ENCODE measurements around the gene NOL4L. TPM values are rescaled to one million over a fixed set of nuclear protein-coding genes. Genes with fewer than 3 reads are reported as not detected.

NOL4L gene
- total RNA-seq, 2 experiments from 2014 or later: 26.1 to 27.4 TPM

DNA sequence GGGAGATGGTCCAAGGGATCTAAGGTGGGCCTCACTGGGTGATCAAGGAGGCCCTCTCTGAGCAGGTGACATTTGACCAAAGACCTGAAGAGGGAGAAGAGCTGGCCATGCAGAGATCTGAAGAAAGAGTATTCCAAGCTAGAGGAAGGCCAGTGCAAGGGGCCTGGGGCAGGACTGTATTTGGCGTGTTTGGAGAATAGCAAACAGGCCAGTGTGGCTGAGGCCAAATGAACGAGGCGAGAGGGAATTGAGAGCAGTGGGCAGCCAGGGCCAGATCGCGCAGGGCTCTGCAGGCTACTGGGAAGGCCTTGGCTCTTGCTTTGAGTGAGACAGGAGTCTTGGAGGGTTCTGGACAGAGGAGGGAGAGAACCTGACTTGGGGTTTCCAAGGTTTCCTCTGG lies 9.3 kb downstream of the NOL4L start:
- H3K27me3 Mint-ChIP-seq: no peaks in the 10 kb centered on the region
- H3K36me3 Mint-ChIP-seq (ENCODE audit: low read depth): no peaks in the 10 kb centered on the region
- CTCF ChIA-PET: interaction anchor here (2.5 kb wide), 1 partner anchor 36 kb away, joined by 6 read pairs; no protein-coding TSS in a partner anchor
- no peak overlapping the region for H3K27ac Mint-ChIP-seq
- no peak for DNase-seq
- no peaks in the 10 kb centered on the region for H3K9me3 Mint-ChIP-seq
- POLR2A ChIA-PET: no interaction called here
- no peak overlapping the region for H3K4me3 Mint-ChIP-seq
- peaks cover 14% of the 10 kb centered on the region for H3K4me1 Mint-ChIP-seq

DNA sequence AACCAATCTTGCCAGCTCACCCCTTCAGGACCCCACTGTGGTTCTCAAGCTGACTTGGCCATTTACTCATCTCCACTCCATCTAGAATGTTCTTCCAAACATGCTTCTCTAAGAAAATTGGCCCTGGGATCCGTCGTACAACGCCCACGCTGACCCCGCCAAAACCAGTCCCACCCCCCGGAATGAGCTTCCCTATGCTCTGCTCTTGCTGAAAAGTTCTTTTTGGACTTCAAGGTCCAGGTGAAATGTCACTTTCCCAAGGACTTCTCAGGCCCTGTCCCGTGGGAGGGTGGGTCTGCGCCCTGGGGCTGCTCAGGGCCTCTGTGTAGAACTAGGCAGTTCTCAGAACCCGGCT lies 9.9 kb downstream of the NOL4L start:
- H3K27ac Mint-ChIP-seq: no peak overlapping the region
- no peaks in the 10 kb centered on the region for H3K27me3 Mint-ChIP-seq
- CTCF ChIA-PET: interaction anchor here (2.5 kb wide), 1 partner anchor 36 kb away, joined by 6 read pairs; no protein-coding TSS in a partner anchor
- no peaks in the 10 kb centered on the region for H3K36me3 Mint-ChIP-seq (ENCODE audit: low read depth)
- H3K9me3 Mint-ChIP-seq: no peaks in the 10 kb centered on the region
- DNase-seq: no peak
- H3K4me3 Mint-ChIP-seq: no peak overlapping the region
- peaks cover 11% of the 10 kb centered on the region for H3K4me1 Mint-ChIP-seq
- POLR2A ChIA-PET: no interaction called here

DNA sequence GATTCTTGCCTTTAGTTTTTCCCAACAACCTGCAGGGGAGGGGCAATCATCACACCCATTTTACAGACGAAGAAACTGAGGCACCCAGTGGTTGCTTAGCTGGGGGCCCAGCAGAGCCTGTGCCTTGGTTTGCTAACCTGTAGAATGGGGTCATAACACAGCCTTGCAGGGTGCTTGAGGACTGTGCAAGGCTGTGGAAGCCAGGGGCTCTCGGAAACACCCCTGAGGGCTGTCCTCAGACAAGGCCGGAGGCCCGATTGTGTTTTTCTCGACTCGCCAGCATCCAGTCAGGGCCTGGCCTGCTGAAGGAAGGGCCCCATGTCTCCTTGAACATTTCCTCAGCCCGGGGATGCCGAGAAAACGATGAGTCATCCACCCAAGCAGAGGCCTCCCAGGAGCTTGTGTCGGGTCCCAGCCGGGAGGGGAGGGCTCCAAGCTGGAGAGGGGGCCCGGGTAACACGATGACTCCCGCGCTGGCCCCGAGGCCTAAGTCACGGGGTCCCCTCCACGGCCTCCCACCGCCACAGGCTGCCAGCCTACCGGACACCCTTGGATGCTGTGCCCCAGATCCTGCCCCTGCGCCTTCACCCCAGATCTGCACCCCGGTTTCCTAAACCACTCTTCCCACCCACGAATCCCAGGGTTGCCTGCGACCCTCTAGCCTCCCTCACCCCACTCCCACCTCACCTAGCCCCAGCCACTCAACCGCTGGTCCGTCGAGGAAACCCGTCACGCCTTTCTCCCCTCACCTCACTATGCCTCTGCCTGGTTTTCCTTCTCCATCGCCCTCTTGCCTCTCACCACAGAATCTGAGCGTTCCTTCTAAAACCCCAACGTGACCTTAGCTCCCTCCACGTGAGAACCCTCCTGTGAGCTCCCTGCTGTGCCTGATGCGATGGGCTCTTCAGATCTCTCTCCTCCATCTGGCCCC lies 10.6 kb downstream of the NOL4L start:
- ChIA-PET POLR2A (no interaction called here), CTCF (interaction anchor here (0.6 to 2.5 kb wide), 6 partner anchors 14 to 323 kb away, joined by 3 to 6 read pairs (median 4); no protein-coding TSS in a partner anchor)
- Mint-ChIP-seq H3K27ac (peak overlapping the region; percentile 44), H3K9me3 (no peaks in the 10 kb centered on the region), H3K4me1 (peaks cover 10% of the 10 kb centered on the region), H3K4me3 (no peak overlapping the region), H3K36me3 (ENCODE audit: low read depth) (no peaks in the 10 kb centered on the region), H3K27me3 (no peaks in the 10 kb centered on the region)
- no peak for DNase-seq

DNA sequence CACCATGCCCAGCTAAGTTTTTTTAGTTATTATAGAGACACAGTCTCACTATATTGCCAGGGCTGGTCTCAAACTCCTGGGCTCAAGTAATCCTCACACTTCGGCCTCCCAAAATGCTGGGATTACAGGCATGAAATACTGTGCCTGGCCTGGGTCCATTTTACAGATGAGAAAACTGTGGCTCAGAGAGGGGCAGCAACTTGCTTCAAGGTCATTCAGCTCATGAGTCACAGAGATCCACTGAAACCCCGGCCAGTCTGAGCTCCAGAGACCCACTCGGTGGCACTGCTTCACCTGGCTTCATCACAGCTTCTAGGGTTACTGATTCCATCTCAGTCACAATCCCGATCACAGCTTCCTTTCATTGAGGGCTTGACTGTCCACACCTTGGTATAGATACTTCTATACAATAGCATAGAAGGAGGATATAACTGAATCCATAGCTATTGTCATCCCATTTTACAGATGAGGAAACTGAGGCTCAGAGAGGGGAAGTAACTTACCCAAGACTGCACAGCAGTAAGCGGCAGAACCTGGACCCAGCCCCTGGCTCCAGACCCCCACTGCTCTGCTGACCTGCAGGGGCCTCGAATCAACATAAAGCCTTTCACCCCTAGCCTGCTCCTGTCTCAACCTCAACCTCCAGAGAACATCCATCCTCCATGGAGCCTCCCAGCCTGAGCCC lies 11.8 kb downstream of the NOL4L start:
- peaks cover 3% of the 10 kb centered on the region for H3K4me1 Mint-ChIP-seq
- ChIA-PET CTCF (interaction anchor here (0.7 to 2.0 kb wide), 10 partner anchors 12 to 189 kb away, joined by 3 to 5 read pairs (median 4); partner anchors contain the start of gene DNMT3B), POLR2A (no interaction called here)
- H3K9me3 Mint-ChIP-seq: no peaks in the 10 kb centered on the region
- H3K27me3 Mint-ChIP-seq: no peaks in the 10 kb centered on the region
- no peaks in the 10 kb centered on the region for H3K36me3 Mint-ChIP-seq (ENCODE audit: low read depth)
- DNase-seq: no peak
- H3K4me3 Mint-ChIP-seq: no peak overlapping the region
- H3K27ac Mint-ChIP-seq: peak overlapping the region; percentile 65

DNA sequence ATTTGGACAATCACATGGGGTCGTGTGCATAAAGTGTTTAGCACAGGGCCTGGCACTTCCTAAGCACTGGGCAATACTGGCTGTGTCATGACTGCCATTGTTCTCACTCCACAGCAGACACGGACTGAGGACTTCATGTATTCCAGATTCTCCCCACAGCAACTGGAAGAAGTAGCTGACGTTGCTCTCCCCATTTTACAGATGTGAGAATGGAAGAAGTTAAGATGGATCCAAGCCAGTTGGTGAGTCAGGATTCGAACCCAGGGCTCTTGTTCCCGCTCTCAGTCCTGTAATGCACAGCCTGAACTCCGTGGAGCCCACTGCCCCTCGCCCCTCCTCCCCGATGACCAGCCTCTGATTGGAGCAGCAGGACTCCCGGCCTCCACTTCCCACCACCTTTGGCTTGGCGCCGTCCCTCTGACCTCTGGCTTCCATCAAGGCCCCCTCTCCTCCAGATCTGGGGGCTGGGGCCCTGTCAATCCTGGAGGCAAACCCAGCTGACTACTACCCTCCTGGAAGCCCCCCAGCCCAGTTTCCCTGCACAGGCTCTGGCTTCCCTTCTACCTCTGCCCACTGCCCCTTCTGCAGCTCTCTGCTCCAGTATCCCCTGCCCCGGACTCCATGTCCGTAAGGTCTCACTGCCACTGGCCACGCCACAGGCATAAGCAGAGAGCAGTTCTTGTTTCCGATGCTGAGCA lies 12.7 kb downstream of the NOL4L start:
- Mint-ChIP-seq H3K9me3 (no peaks in the 10 kb centered on the region), H3K27ac (no peak overlapping the region), H3K4me1 (no peaks in the 10 kb centered on the region), H3K27me3 (no peaks in the 10 kb centered on the region), H3K36me3 (ENCODE audit: low read depth) (no peaks in the 10 kb centered on the region), H3K4me3 (no peak overlapping the region)
- ChIA-PET POLR2A (no interaction called here), CTCF (interaction anchor here (0.6 to 2.0 kb wide), 7 partner anchors 12 to 190 kb away, joined by 3 to 5 read pairs (median 4); partner anchors contain the start of gene DNMT3B)
- no peak for DNase-seq

DNA sequence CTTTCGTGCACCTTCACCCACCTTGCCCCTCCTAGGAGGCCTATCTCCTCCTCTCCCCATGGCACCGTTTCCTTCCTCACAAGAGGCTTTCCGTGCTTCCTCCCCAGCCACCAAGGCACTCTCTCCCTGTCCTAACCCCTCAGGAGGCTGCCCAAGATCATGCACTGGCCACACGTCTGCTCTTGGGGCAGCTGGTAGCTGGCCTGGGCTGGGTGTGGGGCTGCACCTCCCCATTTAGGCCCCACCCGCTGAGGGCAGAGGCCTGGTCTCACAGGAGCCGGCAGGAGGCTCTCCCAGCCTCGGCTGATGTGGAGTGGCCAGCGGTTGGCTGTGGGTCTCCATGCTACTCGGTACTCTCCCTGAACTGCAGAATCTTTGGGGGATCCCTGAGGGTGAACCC lies 13.6 kb downstream of the NOL4L start:
- CTCF ChIA-PET: interaction anchor here (0.6 kb wide), 1 partner anchor 32 kb away, joined by 3 read pairs; no protein-coding TSS in a partner anchor
- no peak overlapping the region for H3K27ac Mint-ChIP-seq
- no peak for DNase-seq
- no peaks in the 10 kb centered on the region for H3K27me3 Mint-ChIP-seq
- no peak overlapping the region for H3K4me3 Mint-ChIP-seq
- no peaks in the 10 kb centered on the region for H3K36me3 Mint-ChIP-seq (ENCODE audit: low read depth)
- peaks cover 1% of the 10 kb centered on the region for H3K4me1 Mint-ChIP-seq
- H3K9me3 Mint-ChIP-seq: no peaks in the 10 kb centered on the region
- POLR2A ChIA-PET: no interaction called here

DNA sequence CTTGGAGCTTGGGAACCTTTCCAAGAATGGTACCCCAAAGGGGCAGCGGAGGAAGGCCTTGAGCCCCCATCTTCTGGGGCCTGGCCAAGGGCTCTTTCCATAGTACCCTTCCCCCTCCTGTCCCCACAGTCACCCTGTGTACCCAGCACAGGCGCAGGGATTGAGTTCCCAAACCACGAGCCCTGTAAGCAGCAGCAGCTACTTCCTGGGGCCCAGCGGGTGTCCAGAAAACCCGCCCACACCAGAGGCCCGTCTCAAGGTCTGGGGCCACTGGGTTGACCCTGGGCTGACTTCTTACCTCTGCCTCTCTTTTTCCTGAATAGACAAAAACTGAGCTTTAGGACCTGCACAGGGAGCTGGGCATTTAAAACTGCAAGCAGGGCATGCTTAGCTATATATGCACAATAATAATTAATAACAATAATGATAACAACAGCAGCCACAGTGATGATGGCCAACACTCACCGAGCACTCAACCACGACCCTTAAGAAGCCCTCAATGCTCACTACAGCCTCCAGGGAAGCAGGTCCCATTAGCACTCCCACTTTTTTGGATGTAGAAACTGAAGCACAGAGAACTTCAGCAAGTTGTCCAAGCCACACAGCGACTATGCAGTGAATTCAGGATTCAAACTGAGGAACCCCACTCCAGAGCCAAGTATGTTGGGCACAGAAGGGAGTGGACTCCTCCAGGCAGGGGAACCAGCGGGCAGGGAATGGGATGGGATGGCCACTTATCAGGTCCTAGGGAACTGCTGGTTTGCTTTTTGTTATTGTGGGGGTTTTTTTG lies 14.5 kb downstream of the NOL4L start:
- Mint-ChIP-seq H3K27ac (no peak overlapping the region), H3K9me3 (no peaks in the 10 kb centered on the region), H3K36me3 (ENCODE audit: low read depth) (no peaks in the 10 kb centered on the region), H3K27me3 (no peaks in the 10 kb centered on the region), H3K4me3 (no peak overlapping the region), H3K4me1 (peaks cover 1% of the 10 kb centered on the region)
- ChIA-PET CTCF (interaction anchor here (1.1 kb wide), 1 partner anchor 29 kb away, joined by 3 read pairs; no protein-coding TSS in a partner anchor), POLR2A (no interaction called here)
- DNase-seq: no peak

DNA sequence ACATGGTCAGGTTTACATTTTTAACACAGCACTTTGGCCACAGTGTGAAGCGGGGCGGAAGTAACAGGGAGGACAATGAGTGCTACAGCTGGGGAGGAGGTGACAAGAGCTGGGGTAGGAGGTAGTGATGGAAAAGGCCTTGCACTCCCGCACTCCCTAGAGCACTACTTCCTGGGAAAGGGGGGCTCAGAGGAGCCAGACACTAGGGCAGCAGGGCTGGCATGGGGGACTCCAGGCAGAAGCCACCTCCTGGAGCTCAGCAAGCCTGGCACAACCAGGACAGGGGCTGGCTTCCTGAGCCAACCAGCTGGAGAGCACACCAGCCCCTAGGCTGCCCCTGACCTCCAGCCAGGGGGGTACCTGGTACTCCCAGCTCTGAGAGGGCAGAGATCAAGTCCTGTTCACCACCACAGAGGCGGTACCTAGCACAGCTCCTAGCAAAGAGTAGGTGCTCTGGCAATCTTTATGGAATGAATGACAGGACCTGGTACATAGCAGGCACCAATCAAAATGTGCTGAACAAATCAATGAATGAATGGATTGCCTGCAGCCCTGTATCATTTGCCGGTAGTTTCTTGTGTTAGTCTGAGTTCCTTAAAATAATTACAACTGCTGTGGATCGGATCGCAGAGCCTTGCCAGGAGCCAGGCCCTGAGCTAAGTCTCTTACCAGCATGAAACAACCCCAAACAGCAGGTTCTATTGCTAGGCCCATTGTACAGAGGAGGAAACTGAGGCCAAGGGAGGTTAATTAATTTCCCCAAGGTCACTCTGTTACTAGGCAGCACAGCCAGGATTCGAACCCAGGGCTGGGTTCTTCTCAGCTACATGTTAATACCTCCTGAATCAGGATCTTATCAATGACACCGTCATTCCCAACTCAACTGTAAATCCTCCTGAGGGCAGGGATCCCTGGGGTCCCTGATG lies 15.5 kb downstream of the NOL4L start:
- H3K4me3 Mint-ChIP-seq: no peak overlapping the region
- POLR2A ChIA-PET: interaction anchor here (0.6 kb wide), 1 partner anchor 241 kb away, joined by 3 read pairs; no protein-coding TSS in a partner anchor
- H3K36me3 Mint-ChIP-seq (ENCODE audit: low read depth): no peaks in the 10 kb centered on the region
- peaks cover 1% of the 10 kb centered on the region for H3K4me1 Mint-ChIP-seq
- H3K27me3 Mint-ChIP-seq: no peaks in the 10 kb centered on the region
- H3K27ac Mint-ChIP-seq: peak overlapping the region; percentile 11
- CTCF ChIA-PET: interaction anchor here (0.6 to 1.2 kb wide), 4 partner anchors 13 to 215 kb away, joined by 3 read pairs; no protein-coding TSS in a partner anchor
- DNase-seq: no peak
- H3K9me3 Mint-ChIP-seq: no peaks in the 10 kb centered on the region

DNA sequence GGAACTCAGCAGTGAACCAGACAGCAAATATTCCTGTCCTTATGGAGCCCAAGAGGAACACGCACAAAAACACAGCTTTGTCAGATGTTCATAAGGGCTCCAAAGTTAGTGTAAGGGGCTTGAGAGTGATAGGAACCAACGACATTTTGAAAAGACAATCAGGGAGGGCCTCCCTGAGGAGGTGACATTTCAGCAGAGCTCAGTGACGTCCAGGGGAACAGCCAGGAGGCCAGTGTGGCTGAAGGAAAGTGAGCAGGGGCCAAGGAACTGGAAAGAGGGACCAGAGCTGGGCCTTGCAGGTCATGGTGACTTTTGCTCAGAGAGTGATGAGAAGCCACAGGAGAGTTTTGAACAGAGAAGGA lies 16.1 kb downstream of the NOL4L start:
- peak overlapping the region; percentile 11 for H3K27ac Mint-ChIP-seq
- H3K4me3 Mint-ChIP-seq: no peak overlapping the region
- no peaks in the 10 kb centered on the region for H3K27me3 Mint-ChIP-seq
- no peak for DNase-seq
- CTCF ChIA-PET: interaction anchor here (0.7 to 1.2 kb wide), 2 partner anchors 12 to 14 kb away, joined by 3 read pairs; no protein-coding TSS in a partner anchor
- H3K4me1 Mint-ChIP-seq: peaks cover 1% of the 10 kb centered on the region
- POLR2A ChIA-PET: no interaction called here
- H3K9me3 Mint-ChIP-seq: no peaks in the 10 kb centered on the region
- no peaks in the 10 kb centered on the region for H3K36me3 Mint-ChIP-seq (ENCODE audit: low read depth)

DNA sequence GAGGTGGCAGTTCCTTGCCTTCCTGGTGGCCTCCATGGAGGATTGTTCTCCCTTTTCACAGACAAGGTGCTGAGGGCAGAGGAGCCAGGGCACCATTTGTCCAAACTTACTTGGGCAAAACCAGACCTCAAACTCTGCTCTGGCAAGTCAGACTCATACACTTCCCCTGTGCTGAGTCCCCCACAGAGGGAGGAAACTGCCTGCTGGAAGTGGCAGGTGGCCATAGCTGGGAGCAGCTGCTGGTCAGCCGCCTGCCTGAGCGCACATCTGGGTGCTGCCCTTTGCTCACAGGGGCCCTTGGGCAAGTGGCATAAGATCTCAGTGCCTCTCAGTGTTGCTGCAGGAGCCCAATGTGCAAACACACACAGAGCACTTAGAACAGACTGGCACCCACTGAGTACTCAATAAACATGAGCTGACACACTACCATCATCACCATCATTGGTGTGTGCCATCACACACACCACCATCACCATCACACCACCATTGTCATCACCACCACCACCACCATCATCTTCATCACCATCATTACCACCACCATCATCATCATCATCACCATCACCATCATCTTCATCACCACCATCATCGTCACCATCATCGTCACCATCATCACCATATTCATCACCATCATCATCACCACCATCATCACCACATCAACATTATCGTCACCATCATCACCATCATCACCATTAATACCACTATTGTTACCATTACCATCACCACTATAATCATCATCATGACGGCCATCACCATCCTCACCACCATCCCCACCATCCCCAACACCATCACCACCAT lies 17.6 kb downstream of the NOL4L start:
- no peak for DNase-seq
- Mint-ChIP-seq H3K4me3 (no peak overlapping the region), H3K9me3 (no peaks in the 10 kb centered on the region), H3K27me3 (no peaks in the 10 kb centered on the region), H3K36me3 (ENCODE audit: low read depth) (no peaks in the 10 kb centered on the region), H3K4me1 (peaks cover 2% of the 10 kb centered on the region), H3K27ac (no peak overlapping the region)
- ChIA-PET POLR2A (no interaction called here), CTCF (interaction anchor here (0.6 to 1.4 kb wide), 3 partner anchors 32 to 967 kb away, joined by 3 to 6 read pairs (median 3); no protein-coding TSS in a partner anchor)

Data from activated CD4-positive, alpha-beta T cell treated with anti-CD3 and anti-CD28 coated beads, Interleukin-2, amount 10 ng/mL, durations not matched to agents 7 days and 5 days (primary cell).